HepG2 (cell line): ENCODE data around the gene SPAG9. TPM values are rescaled to one million over a fixed set of nuclear protein-coding genes. Genes with fewer than 3 reads are reported as not detected.

ENCODE experiments used
- FOXM1 ChIP-seq: sonication (generic); formaldehyde crosslinking; IDR thresholded peaks from 2 replicates; pipeline ENCODE4 v1.5.0; 2020; ENCODE audit warnings: missing genetic modification reagents
- GABPA ChIP-seq, 2 experiments: IDR thresholded peaks; 2 replicates each; pipeline ENCODE4 v1.6.1; 2011 to 2016; ENCODE audit warnings: low read depth in 2 of 2, low read length in 1 of 2, missing biosample characterization in 1 of 2, missing genetic modification characterization in 1 of 2
- HCFC1 ChIP-seq: fragments of 150-350 bp; IDR thresholded peaks from 2 replicates; pipeline ENCODE4 v1.6.1; 2014; ENCODE audit warnings: low read depth, low read length
- ISX ChIP-seq: sonication (generic); formaldehyde crosslinking; conservative IDR thresholded peaks from 2 replicates; pipeline ENCODE4 v1.5.0; 2020; ENCODE audit warnings: missing genetic modification reagents
- KDM5A ChIP-seq: fragments of 200-600 bp; sonication (generic); IDR thresholded peaks from 2 replicates; pipeline ENCODE4 v1.7.0; 2018; ENCODE audit warnings: antibody characterized with exemption, mild to moderate bottlenecking, low read length, borderline replicate concordance
- MATR3 ChIP-seq: sonication (generic); formaldehyde crosslinking; IDR thresholded peaks from 2 replicates; pipeline ENCODE4 v1.4.0; 2020; ENCODE audit warnings: missing genetic modification reagents
- MED13 ChIP-seq: sonication (generic); formaldehyde crosslinking; IDR thresholded peaks from 2 replicates; pipeline ENCODE4 v1.5.0; 2020; ENCODE audit warnings: missing genetic modification reagents
- PCBP2 ChIP-seq: fragments of 200-400 bp; formaldehyde crosslinking; optimal IDR thresholded peaks from 2 replicates; pipeline ENCODE3; 2018; ENCODE audit warnings: low read length, low read depth; ENCODE audit not compliant: poor library complexity, severe bottlenecking
- RBAK ChIP-seq: sonication (generic); formaldehyde crosslinking; IDR thresholded peaks from 2 replicates; pipeline ENCODE4 v1.5.1; 2020; ENCODE audit warnings: mild to moderate bottlenecking, missing genetic modification reagents
- TCF12 ChIP-seq, 2 experiments: fragments of 450-650 bp in 1 of 2; sonication (generic) in 1 of 2; formaldehyde crosslinking in 1 of 2; IDR thresholded peaks; 2 replicates each; pipeline versions ENCODE4 v1.6.1 to v1.8.0; 2017 to 2022; ENCODE audit warnings: antibody characterized with exemption in 1 of 2, mild to moderate bottlenecking in 1 of 2, missing genetic modification reagents in 1 of 2, moderate library complexity in 1 of 2
- TERF1 ChIP-seq: sonication (generic); formaldehyde crosslinking; IDR thresholded peaks from 2 replicates; pipeline ENCODE4 v1.8.0; 2022; ENCODE audit warnings: mild to moderate bottlenecking, missing genetic modification reagents, moderate library complexity
- THAP8 ChIP-seq: sonication (generic); formaldehyde crosslinking; IDR thresholded peaks from 2 replicates; pipeline ENCODE4 v1.5.1; 2020; ENCODE audit warnings: missing genetic modification reagents, mild to moderate bottlenecking, borderline replicate concordance
- WIZ ChIP-seq: sonication (generic); formaldehyde crosslinking; IDR thresholded peaks from 2 replicates; pipeline ENCODE4 v1.5.1; 2020; ENCODE audit warnings: mild to moderate bottlenecking, missing genetic modification reagents
- XBP1 ChIP-seq: sonication (generic); formaldehyde crosslinking; IDR thresholded peaks from 2 replicates; pipeline ENCODE4 v1.5.0; 2020; ENCODE audit warnings: missing genetic modification reagents
- ZNF205 ChIP-seq: IDR thresholded peaks from 2 replicates; pipeline ENCODE4 v1.6.1; 2018; ENCODE audit warnings: missing biosample characterization, missing genetic modification reagents
- ZNF282 ChIP-seq: fragments of 450-650 bp; IDR thresholded peaks from 2 replicates; pipeline ENCODE4 v1.6.1; 2018; ENCODE audit not compliant: partially characterized antibody
- ZNF451 ChIP-seq: sonication (generic); formaldehyde crosslinking; IDR thresholded peaks from 2 replicates; pipeline ENCODE4 v1.5.0; 2020; ENCODE audit warnings: mild to moderate bottlenecking, missing genetic modification reagents
- ZNF570 ChIP-seq: sonication (generic); formaldehyde crosslinking; IDR thresholded peaks from 2 replicates; pipeline ENCODE4 v1.4.0; 2020; ENCODE audit warnings: mild to moderate bottlenecking, missing genetic modification reagents, borderline replicate concordance
- ZNF652 ChIP-seq: IDR thresholded peaks from 2 replicates; pipeline ENCODE4 v1.6.1; 2016; ENCODE audit warnings: low read depth, borderline replicate concordance
- polyA plus RNA-seq, 8 experiments: library from polyadenylated mRNA; depleted of rRNA in 3 of 8; stranded (reverse) in 7 of 8; unstranded in 1 of 8; fragments of >200 nt; fragmentation: Illumina TruSeq in 4 of 8; extraction: Trizol in 4 of 8; gene quantifications; 2 replicates each; pipeline versions ENCODE4 v1.2.1 to v1.2.3, GENCODE V29; 2011 to 2016; ENCODE audit warnings: low read depth in 4 of 8, missing spikeins in 1 of 8, mixed read lengths in 1 of 8; ENCODE audit not compliant: insufficient read depth in 1 of 8
- total RNA-seq, 5 experiments: library from RNA; depleted of rRNA; stranded (reverse); fragments of >200 nt; fragmentation: Illumina TruSeq; extraction: Trizol; gene quantifications; 2 replicates each; pipeline ENCODE4 v1.2.3, GENCODE V29; 2016; ENCODE audit warnings: low read depth in 1 of 5
- TF ChIP-seq, protein P1 (sequence below), 2 experiments: sonication (generic) in 1 of 2; formaldehyde crosslinking in 1 of 2; IDR thresholded peaks; 2 replicates each; pipeline versions ENCODE4 v1.4.0 to v1.6.1; 2018 to 2020; ENCODE audit warnings: missing genetic modification reagents in 2 of 2, borderline replicate concordance in 1 of 2, low read depth in 1 of 2, mild to moderate bottlenecking in 1 of 2, missing biosample characterization in 1 of 2
- TF ChIP-seq, protein P2 (sequence below): sonication (generic); formaldehyde crosslinking; IDR thresholded peaks from 2 replicates; pipeline ENCODE4 v1.4.0; 2020; ENCODE audit warnings: missing genetic modification reagents, borderline replicate concordance

The SPAG9 gene
- total and polyA plus RNA-seq, 2 of the 13 experiments (the other 11 are each of a cell fraction or from before 2014, with no cell fraction given) = 43.2 to 78.6 TPM

- TF ChIP-seq TERF1 (CRISPR knock-in tag) (no peak), GABPA (IDR thresholded peaks at IDR 0.05; ENCODE audit: low read depth, low read length) (no peak), GABPA (CRISPR knock-in tag; IDR thresholded peaks at IDR 0.05; ENCODE audit: low read depth) (peak; percentile 53; the same call in 1 of the 2 replicates), WIZ (no peak), ISX (CRISPR knock-in tag) (no peak), ZNF205 (CRISPR knock-in tag) (peak; percentile 62; the same call in 1 of the 2 replicates), RBAK (CRISPR knock-in tag) (no peak), KDM5A (no peak), MED13 (peak; percentile 66; the same call in 1 of the 2 replicates), ZNF451 (no peak), ZNF282 (no peak), HCFC1 (no peak), XBP1 (no peak), THAP8 (CRISPR knock-in tag) (no peak), MATR3 (no peak), FOXM1 (CRISPR knock-in tag) (no peak), PCBP2 (no peak), TCF12 (IDR thresholded peaks at IDR 0.05) (no peak), TCF12 (CRISPR knock-in tag; IDR thresholded peaks at IDR 0.05) (no peak), ZNF570 (CRISPR knock-in tag) (no peak), ZNF652 (peak; percentile 64; the same call in 1 of the 2 replicates)
- TF ChIP-seq, protein P1, sequence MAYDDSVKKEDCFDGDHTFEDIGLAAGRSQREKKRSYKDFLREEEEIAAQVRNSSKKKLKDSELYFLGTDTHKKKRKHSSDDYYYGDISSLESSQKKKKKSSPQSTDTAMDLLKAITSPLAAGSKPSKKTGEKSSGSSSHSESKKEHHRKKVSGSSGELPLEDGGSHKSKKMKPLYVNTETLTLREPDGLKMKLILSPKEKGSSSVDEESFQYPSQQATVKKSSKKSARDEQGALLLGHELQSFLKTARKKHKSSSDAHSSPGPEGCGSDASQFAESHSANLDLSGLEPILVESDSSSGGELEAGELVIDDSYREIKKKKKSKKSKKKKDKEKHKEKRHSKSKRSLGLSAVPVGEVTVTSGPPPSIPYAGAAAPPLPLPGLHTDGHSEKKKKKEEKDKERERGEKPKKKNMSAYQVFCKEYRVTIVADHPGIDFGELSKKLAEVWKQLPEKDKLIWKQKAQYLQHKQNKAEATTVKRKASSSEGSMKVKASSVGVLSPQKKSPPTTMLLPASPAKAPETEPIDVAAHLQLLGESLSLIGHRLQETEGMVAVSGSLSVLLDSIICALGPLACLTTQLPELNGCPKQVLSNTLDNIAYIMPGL (CRISPR knock-in tag; IDR thresholded peaks at IDR 0.05; ENCODE audit: borderline replicate concordance in 1 of 2, low read depth in 1 of 2) = peak; percentile 30 to 33; a peak in 1 of 4 replicates
- TF ChIP-seq, protein P2, sequence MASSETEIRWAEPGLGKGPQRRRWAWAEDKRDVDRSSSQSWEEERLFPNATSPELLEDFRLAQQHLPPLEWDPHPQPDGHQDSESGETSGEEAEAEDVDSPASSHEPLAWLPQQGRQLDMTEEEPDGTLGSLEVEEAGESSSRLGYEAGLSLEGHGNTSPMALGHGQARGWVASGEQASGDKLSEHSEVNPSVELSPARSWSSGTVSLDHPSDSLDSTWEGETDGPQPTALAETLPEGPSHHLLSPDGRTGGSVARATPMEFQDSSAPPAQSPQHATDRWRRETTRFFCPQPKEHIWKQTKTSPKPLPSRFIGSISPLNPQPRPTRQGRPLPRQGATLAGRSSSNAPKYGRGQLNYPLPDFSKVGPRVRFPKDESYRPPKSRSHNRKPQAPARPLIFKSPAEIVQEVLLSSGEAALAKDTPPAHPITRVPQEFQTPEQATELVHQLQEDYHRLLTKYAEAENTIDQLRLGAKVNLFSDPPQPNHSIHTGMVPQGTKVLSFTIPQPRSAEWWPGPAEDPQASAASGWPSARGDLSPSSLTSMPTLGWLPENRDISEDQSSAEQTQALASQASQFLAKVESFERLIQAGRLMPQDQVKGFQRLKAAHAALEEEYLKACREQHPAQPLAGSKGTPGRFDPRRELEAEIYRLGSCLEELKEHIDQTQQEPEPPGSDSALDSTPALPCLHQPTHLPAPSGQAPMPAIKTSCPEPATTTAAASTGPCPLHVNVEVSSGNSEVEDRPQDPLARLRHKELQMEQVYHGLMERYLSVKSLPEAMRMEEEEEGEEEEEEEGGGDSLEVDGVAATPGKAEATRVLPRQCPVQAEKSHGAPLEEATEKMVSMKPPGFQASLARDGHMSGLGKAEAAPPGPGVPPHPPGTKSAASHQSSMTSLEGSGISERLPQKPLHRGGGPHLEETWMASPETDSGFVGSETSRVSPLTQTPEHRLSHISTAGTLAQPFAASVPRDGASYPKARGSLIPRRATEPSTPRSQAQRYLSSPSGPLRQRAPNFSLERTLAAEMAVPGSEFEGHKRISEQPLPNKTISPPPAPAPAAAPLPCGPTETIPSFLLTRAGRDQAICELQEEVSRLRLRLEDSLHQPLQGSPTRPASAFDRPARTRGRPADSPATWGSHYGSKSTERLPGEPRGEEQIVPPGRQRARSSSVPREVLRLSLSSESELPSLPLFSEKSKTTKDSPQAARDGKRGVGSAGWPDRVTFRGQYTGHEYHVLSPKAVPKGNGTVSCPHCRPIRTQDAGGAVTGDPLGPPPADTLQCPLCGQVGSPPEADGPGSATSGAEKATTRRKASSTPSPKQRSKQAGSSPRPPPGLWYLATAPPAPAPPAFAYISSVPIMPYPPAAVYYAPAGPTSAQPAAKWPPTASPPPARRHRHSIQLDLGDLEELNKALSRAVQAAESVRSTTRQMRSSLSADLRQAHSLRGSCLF (CRISPR knock-in tag) = no peak
These were observed 141.1 kb downstream of the SPAG9 start (continued) for GRCh38 chr17:50979524-50979927.
